CD4-positive, alpha-beta T cell treated with Interleukin-15 for 1 hour (primary cell): ENCODE measurements around the gene ADGRB2.

ENCODE experiments used
- DNase-seq: peaks from one replicate; pipeline ENCODE4 v3.0.0-alpha.2; 2020

Gene ADGRB2, protein sequence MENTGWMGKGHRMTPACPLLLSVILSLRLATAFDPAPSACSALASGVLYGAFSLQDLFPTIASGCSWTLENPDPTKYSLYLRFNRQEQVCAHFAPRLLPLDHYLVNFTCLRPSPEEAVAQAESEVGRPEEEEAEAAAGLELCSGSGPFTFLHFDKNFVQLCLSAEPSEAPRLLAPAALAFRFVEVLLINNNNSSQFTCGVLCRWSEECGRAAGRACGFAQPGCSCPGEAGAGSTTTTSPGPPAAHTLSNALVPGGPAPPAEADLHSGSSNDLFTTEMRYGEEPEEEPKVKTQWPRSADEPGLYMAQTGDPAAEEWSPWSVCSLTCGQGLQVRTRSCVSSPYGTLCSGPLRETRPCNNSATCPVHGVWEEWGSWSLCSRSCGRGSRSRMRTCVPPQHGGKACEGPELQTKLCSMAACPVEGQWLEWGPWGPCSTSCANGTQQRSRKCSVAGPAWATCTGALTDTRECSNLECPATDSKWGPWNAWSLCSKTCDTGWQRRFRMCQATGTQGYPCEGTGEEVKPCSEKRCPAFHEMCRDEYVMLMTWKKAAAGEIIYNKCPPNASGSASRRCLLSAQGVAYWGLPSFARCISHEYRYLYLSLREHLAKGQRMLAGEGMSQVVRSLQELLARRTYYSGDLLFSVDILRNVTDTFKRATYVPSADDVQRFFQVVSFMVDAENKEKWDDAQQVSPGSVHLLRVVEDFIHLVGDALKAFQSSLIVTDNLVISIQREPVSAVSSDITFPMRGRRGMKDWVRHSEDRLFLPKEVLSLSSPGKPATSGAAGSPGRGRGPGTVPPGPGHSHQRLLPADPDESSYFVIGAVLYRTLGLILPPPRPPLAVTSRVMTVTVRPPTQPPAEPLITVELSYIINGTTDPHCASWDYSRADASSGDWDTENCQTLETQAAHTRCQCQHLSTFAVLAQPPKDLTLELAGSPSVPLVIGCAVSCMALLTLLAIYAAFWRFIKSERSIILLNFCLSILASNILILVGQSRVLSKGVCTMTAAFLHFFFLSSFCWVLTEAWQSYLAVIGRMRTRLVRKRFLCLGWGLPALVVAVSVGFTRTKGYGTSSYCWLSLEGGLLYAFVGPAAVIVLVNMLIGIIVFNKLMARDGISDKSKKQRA (N-terminal part only)

GRCh38 chr1:31764312-31765040 is at the start of gene ADGRB2:
Gene ADGRB2, minus strand, starts transcription at chr1:31764340. Its CDS starts 7,119 bp downstream, at chr1:31757221.
- peak; percentile 24 for DNase-seq

DNA sequence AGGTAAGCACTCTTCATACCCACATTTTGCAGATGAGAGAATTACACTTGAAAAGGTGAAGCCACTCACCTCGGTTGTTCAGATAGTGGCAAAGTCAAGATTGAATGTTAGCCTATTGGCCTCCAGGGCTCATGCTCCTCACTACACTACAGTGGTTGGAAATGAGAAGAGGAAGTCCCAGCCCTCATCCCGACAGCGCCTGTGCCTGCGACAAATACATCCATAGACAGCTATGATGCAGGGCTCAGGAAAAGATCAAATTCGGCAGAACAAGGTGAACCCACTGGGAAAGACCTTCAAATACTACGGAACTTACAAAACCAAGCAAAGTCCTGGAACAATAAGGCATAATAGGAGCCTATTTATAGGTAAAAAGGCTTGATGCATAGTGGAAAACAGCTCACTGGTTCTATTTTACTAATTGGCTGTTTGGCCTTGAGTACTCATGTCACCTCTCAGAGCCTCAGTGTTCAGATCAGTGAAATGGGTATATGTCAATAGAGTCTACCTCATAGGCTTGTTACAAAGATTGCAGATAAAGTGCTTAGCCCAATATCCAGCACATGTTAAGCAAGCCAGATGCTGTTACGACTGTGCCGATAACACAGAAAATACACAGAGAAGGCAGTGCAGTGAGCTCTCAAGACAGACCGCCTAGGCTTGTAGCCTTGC is 48.2 kb upstream of the ADGRB2 start:
- DNase-seq = no peak

DNA sequence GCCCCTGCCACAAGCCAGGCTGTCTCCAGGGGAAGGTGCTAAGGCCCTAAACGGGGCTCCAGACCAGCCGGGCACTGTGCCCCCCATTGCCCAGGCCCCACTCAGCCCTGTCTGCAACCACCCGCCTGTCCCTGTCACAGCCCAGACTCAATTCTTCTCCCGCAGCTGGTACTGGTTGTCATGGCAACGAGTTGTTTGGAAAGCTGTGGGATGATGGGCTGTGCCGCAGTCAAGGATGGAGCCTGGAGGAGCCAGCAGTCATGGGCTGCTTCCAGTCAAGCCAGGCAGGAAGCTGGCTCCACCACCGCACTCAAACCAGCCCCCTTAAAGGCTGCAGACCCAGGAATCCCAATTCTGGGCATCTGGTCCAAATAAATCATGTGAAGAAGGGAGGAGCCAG is 47.5 kb upstream of the ADGRB2 start:
- DNase-seq = no peak

GRCh38 chr1:31809698-31810097 is 45.6 kb upstream of the ADGRB2 start:
- no peak for DNase-seq

DNA sequence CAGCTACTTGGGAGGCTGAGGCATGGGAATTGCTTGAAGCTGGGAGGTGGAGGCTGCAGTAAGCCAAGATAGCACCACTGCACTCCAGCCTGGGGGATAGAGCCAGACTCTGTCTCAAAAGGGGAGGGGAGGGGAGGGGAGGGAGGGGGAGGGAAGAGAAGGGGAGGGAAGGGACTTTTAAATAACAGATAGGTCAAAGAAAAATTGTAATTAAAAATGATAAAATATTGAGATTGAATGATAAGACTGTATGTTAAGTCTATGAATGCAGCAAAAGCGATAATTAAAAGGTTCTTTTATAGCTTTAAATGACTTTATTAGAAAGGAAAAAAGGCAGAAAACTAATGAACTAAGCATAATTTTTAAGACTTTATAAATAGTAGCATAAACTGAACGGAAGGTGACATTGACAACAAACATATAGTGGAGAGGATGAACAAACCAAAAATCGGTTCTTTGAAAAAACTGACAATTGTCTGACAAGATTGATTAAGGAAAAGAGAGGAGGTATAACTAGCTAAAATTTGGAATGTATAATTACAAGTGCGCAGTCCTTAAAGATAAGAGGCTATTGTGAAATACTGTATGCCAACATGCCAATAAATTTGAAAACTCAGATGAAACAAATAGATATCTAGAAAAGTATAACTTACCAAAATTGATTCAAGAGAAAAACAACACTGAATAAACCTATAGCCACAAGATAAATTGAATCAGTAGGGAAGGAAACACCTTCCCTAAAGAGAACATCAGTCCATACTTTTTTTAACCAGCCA is 43.3 kb upstream of the ADGRB2 start:
- DNase-seq = no peak

DNA sequence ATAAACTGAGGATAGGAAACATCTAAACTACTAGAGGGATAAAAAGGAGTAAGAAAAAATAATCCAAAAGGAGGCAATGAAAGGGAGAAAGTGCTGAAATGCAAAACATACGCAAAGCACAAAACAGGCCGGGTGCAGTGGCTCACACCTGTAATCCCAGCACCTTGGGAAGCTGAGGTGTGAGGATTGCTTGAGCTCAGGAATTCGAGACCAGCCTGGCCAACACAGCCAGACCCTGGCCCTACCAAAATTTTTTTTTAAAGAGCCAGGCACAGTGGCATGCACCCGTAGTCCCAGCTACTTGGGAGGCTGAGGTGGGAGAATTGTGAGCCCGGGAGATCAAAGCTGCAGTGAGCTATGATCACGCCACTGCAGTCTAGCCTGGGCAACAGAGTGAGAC is 41.2 kb upstream of the ADGRB2 start:
- DNase-seq = no peak

GRCh38 chr1:31804098-31804497 is 40.0 kb upstream of the ADGRB2 start:
- DNase-seq = no peak

GRCh38 chr1:31803610-31804009 is 39.5 kb upstream of the ADGRB2 start:
- no peak for DNase-seq

DNA sequence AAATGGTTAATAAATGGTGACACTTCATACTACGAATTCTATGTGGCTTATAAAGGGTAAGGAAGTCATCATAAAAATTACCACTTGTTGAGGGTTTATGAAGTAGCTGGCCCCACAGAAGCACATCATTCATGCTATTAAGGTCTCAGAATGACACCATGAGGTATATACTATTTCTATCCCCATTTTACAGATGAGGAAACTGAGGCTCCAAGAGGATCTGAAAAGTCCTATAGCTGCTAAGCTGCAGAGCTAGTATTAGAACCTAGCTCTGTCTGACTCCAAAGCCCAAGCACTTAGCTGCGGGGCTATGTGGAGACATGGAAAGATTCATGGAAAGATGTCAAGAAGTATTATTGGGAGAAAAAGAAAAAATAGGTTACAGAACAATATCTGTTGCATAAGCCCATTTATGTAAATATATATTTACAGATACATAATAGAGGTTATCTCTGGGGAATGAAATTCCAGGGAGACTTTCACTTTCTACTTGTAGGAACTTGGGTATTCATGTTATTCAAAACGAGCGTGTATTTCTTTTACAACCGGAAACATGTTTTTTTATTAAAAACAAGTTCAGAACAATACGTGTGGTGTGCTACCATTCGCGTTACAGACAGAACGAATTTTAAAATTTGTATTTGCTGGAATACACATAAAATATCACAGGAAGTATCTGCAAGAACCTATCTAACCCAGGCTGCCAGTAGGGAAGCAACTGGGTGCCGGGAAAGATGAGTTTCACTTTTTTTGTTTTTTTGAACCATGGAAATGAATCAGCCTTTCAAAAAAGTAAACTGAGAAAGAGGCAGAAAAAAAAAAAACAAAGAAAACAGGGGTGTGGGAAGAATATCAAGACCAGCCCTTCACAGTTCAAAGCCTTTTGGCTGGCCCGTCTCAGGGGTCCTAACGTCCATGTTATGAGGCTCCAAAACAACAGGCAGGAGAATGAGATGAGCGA is 38.3 kb upstream of the ADGRB2 start:
- DNase-seq = no peak

DNA sequence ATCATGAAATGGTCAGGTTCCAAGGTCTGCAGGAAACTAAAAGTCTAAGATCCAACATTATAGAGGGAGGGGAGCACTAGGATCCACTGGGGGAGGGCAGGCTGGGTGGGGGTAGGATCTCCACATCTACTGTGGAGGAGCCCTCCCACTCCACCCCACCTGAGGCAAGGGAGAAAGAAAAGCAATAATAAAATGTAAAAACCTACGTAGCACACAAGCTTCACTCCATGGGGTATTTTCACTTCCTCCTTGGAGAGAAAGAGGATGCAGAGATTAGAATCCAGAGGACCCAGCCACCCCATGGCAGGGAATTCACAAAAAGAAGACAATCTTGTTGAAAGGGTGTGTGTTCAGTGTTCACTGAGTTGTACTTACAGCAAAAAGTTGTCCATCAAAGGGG is 37.3 kb upstream of the ADGRB2 start:
- DNase-seq = no peak

GRCh38 chr1:31800674-31800967 is 36.5 kb upstream of the ADGRB2 start:
- no peak for DNase-seq

GRCh38 chr1:31799895-31800673 is 35.9 kb upstream of the ADGRB2 start:
- DNase-seq = no peak

DNA sequence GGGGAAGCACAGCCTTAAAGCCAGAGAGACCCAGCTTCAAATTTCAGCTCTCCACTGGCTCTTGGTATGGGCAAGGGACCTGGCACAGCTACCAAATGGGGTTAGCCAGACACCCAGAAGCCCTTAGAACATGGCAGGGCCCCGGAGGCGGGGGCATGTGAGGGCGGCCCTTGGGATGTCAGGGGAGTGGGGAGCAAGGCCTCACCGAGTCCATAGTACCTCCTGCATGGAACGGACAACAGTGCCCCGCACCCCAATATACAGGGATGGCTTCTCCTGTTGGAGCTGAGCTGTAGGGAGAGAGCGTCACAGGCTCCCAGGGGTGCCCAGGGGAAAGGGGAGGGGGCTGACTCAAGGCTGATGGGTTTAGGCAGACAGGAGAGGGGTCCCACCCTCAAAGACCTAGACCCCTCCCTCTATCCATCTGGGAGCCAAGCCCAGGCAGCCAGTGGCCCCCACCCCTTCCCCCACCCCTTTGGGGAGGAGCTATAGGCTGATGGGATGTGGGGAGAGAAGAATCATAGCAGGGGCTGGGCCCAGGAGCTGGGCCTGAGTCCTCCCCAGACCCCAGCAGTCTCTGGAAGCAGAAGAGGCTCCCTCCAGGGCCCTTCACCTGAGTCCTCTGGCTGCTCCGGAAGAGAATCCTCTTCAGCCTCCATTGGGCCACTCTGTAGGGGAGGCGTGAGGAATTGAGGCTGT is 35.2 kb upstream of the ADGRB2 start:
- DNase-seq = no peak

DNA sequence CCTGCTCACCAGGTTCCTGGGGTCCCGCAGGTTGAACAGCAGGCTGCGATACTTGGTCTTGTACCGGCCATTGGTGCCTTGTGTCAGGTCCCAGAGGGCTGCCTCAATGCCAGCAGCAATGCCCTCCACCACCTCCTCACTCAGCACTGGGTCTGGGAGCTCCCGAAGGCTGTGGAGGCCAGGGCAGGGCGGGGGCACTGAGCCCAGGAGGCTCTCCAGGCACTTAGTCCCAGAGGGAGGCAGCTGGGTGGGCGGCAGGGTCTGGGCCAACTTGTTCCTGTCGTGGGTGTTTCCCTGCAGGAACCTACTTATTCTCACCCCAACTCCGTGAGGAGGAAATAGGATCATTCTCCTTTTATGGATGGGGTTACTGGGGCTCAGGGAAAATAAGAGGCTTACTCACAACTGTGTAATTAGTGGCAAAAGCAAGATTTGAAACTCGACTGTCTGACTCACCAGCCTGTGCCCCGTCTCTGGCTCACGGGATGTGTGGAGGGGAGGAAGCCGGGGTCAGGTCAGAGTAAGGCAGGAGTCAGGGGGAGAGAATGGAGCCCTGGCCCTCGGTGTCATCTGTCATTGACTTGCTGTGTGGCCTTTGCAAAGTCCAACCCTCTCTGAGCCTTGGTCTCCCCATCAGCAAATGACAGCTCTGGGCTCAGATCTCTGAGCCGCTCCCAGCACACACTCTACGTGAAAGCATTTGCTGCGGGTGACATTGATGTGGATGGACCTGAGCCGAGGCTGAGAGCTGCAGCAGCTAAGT is 34.5 kb upstream of the ADGRB2 start:
- no peak for DNase-seq

GRCh38 chr1:31798086-31798432 is 33.9 kb upstream of the ADGRB2 start:
- DNase-seq = no peak

DNA sequence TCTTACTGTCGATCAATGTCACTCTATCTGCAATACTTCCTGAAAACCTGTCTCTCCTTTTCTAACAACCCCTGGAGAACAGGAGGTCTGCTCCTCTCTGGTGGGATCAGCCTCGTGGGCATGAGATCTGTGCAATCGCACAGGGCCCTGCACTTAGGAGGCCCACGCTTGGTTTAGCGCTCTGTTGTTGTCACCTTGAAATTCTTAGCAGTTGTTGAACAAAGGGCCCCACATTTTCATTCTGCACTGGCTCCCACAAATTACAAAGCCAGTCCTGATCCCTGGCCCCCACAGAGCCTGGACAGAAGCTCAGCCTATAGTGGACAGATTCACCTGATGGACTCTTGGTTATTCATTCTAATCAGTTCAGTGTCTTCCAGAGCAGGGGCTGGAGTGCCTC is 33.1 kb upstream of the ADGRB2 start:
- DNase-seq = no peak

DNA sequence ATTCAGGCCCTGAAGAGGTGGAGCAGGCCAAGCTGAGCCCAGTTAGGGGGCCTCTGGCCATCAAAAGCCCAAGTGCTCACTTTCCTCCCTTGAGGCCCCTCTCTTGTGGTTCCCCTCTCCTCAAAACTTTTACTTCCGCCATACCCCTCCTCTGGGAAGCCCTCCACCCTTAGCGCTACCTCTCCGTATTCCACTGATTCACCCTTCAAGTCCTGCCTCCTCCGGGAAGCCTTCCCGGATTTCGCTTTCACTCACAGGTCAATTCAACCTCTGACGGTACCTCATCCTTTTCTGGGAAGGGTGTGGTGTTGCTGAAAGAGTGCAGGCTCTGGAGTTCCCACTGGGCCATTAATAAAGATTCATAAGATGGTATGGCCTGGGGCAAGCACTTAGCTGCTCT is 32.6 kb upstream of the ADGRB2 start:
- no peak for DNase-seq
